Right lobe of liver (tissue), 6 donors: ENCODE data around the gene FAM168A. TPM values are rescaled to one million over a fixed set of nuclear protein-coding genes. Genes with fewer than 3 reads are reported as not detected.

Experiments used
- ATAC-seq, 4 donors: fragments of 200-7000 bp; cut with Tn5 transposase; one replicate each; pipeline ENCODE4 v1.9.1; 2020; ENCODE audit warnings: mild to moderate bottlenecking in 4 of 4, moderate library complexity in 4 of 4
- DNase-seq, 3 donors: peaks; one replicate each; pipeline ENCODE4 v3.0.0-alpha.2; 2020
- H3K27ac ChIP-seq, 3 donors: fragments of 200-600 bp; one replicate each; pipeline ENCODE4 v1.8.0; 2022
- H3K27me3 ChIP-seq, 2 donors: fragments of 200-600 bp; one replicate each; pipeline ENCODE4 v1.8.0; 2022
- H3K36me3 ChIP-seq, 4 donors: fragments of 200-600 bp; sonication (generic) in 1 of 4; one replicate each; pipeline versions ENCODE4 v1.5.1 to v1.8.0; 2017 to 2022; ENCODE audit warnings: control low read depth in 1 of 4
- H3K4me1 ChIP-seq, 4 donors: fragments of 200-600 bp; sonication (generic) in 1 of 4; one replicate each; pipeline versions ENCODE4 v1.5.1 to v1.8.0; 2017 to 2022; ENCODE audit warnings: control low read depth in 1 of 4
- H3K4me3 ChIP-seq, 3 donors: fragments of 200-600 bp; one replicate each; pipeline ENCODE4 v1.8.0; 2022
- H3K9me3 ChIP-seq, 4 donors: fragments of 200-600 bp; sonication (generic) in 1 of 4; one replicate each; pipeline versions ENCODE4 v1.5.1 to v1.8.0; 2017 to 2022; ENCODE audit warnings: control low read depth in 1 of 4
- CTCF ChIP-seq, 4 donors: fragments of 200-600 bp in 3 of 4; fragments of 450-650 bp in 1 of 4; IDR thresholded peaks; one replicate each; pipeline versions ENCODE4 v1.5.1 to v1.8.0; 2016 to 2022; ENCODE audit warnings: antibody characterized with exemption in 4 of 4, mild to moderate bottlenecking in 2 of 4
- POLR2A ChIP-seq: fragments of 450-650 bp; IDR thresholded peaks from one replicate; pipeline ENCODE4 v1.6.1; 2017; ENCODE audit warnings: antibody characterized with exemption, mild to moderate bottlenecking
- WGBS: methylation state at CpG from one replicate; pipeline ENCODE4 v1.1.6; 2018; ENCODE audit warnings: low coverage, low lambda C conversion rate; ENCODE audit not compliant: insufficient coverage; ENCODE audit errors: missing lambda C conversion rate; 5-methylcytosine and 5-hydroxymethylcytosine counted together
- intact Hi-C, 2 donors: fragments of 100-400 bp; cut with DNase I; formaldehyde crosslinking; loops; one replicate each; pipeline versions ENCODE4 v1.11.2 to v1.14.1; 2022
- total RNA-seq, 6 experiments: library from RNA; depleted of rRNA in 2 of 6; stranded (reverse); fragments of >200 nt in 2 of 6; fragmentation: NEBNext Ultra II Directional in 3 of 6; extraction: Animal tissue kit (Norgen Biotek cat#: 25700) in 3 of 6; gene quantifications; one replicate each; pipeline versions ENCODE4 v1.1.0 to v1.2.4, GENCODE V29; 2016 to 2023
- donor health status: DM: no; HTN: yes; CAD: no.
- donor health status: DM: no; HTN: no; CAD: no.
- donor health status: DM: no; HTN: no; CAD: no.
- donor health status: DM: no; HTN: yes; CAD: no.
- donor health status: DM: no; HTN: yes; CAD: no.

The FAM168A gene
- total RNA-seq, 6 experiments from 2014 or later: 13.0 to 21.5 (median 15.9) TPM

GRCh38 chr11:73539506-73540084 lies 58.3 kb downstream of the FAM168A start:
- no peaks in the 10 kb centered on the region for H3K4me1 ChIP-seq
- no peaks in the 10 kb centered on the region for H3K9me3 ChIP-seq
- DNase-seq (no peak), ATAC-seq (no peak)
- H3K27ac ChIP-seq: no peak overlapping the region
- H3K36me3 ChIP-seq: no peaks in the 10 kb centered on the region
- H3K4me3 ChIP-seq: no peak overlapping the region
- intact Hi-C loops: no loop called here
- no peaks in the 10 kb centered on the region for H3K27me3 ChIP-seq
- 100% methylated on average over 5 of the region's 5 CpGs for WGBS
- no peak for TF ChIP-seq POLR2A
- TF ChIP-seq CTCF (IDR thresholded peaks at IDR 0.05): no peak

GRCh38 chr11:73538381-73538872 lies 59.5 kb downstream of the FAM168A start:
- Histone ChIP-seq H3K27ac (no peak overlapping the region), H3K4me3 (no peak overlapping the region), H3K9me3 (no peaks in the 10 kb centered on the region), H3K27me3 (no peaks in the 10 kb centered on the region), H3K4me1 (no peaks in the 10 kb centered on the region), H3K36me3 (no peaks in the 10 kb centered on the region)
- 40% methylated on average over 1 of the region's 1 CpG for WGBS
- DNase-seq: no peak
- intact Hi-C loops: no loop called here
- TF ChIP-seq POLR2A (no peak), CTCF (IDR thresholded peaks at IDR 0.05) (no peak)
- peak in 1 of 4 donors; percentile 15 for ATAC-seq

- Histone ChIP-seq H3K27ac (no peak overlapping the region), H3K4me1 (no peaks in the 10 kb centered on the region), H3K27me3 (no peaks in the 10 kb centered on the region), H3K9me3 (no peaks in the 10 kb centered on the region), H3K4me3 (no peak overlapping the region), H3K36me3 (no peaks in the 10 kb centered on the region)
- intact Hi-C loops: no loop called here
- TF ChIP-seq POLR2A (no peak), CTCF (IDR thresholded peaks at IDR 0.05) (no peak)
- no peak for ATAC-seq
- no peak for DNase-seq
Measured at GRCh38 chr11:73537969-73538368, 59.9 kb downstream of the FAM168A start.

GRCh38 chr11:73536961-73537360 lies 61.0 kb downstream of the FAM168A start:
- H3K27me3 ChIP-seq: no peaks in the 10 kb centered on the region
- no peaks in the 10 kb centered on the region for H3K36me3 ChIP-seq
- H3K4me1 ChIP-seq: no peaks in the 10 kb centered on the region
- TF ChIP-seq CTCF (IDR thresholded peaks at IDR 0.05) (no peak), POLR2A (no peak)
- intact Hi-C loops: no loop called here
- H3K27ac ChIP-seq: no peak overlapping the region
- DNase-seq: no peak
- no CpG with 5 or more reads among the region's 2 CpGs for WGBS
- no peaks in the 10 kb centered on the region for H3K9me3 ChIP-seq
- ATAC-seq: no peak
- H3K4me3 ChIP-seq: no peak overlapping the region

- 100% methylated on average over 1 of the region's 1 CpG for WGBS
- Histone ChIP-seq H3K27ac (no peak overlapping the region), H3K4me3 (no peak overlapping the region), H3K36me3 (no peaks in the 10 kb centered on the region), H3K9me3 (no peaks in the 10 kb centered on the region), H3K27me3 (no peaks in the 10 kb centered on the region), H3K4me1 (peaks cover 0 to 5% (median 1%) of the 10 kb centered on the region in 4 donors)
- intact Hi-C loops: no loop called here
- ATAC-seq: no peak
- no peak for DNase-seq
- no peak for TF ChIP-seq POLR2A
Measured at GRCh38 chr11:73532310-73532709, 65.6 kb downstream of the FAM168A start.
